NT2/D1 (cell line): ENCODE results near the gene MRFAP1.

Experiments
- SUZ12 ChIP-seq: IDR thresholded peaks from 2 replicates; pipeline ENCODE4 v1.6.1; 2011; ENCODE audit not compliant: insufficient read length, insufficient read depth; ENCODE audit errors: extremely low read depth
- YY1 ChIP-seq: IDR thresholded peaks from 2 replicates; pipeline ENCODE4 v1.6.1; 2011; ENCODE audit not compliant: insufficient read length, insufficient read depth

DNA sequence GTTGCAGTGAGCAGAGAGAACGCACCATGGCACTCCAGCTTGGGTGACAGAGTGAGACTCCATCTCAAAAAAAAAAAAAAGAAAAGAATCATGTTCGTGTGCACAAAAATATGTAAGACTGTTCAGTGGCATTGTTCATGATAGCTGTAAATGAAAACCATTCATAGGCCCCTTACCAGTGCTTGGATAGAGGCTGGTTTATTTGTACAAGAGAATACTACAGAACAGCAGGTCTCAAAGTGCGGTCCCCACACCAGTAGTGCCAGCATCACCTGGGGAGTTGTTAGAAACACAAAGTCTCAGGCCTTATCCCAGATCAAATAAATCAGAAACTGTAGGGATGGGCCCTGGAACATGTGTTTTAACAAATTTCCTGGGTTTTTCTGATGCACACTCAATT, 12.7 kb upstream of the MRFAP1 start:
- TF ChIP-seq YY1: no peak
- no peak for TF ChIP-seq SUZ12
